H9 (cell line): ENCODE data around the gene RHBDF1. TPM values are rescaled to one million over a fixed set of nuclear protein-coding genes. Genes with fewer than 3 reads are reported as not detected.
A peak's percentile ranks its signal among the peaks of the same experiment; 100 is the strongest.

Experiments
- DNase-seq: peaks from one replicate; pipeline ENCODE4 v3.0.0-alpha.2; 2017
- H2AFZ ChIP-seq: one replicate; pipeline ENCODE4 v1.6.1; 2013; ENCODE audit warnings: mild to moderate bottlenecking, low read length, control low read depth, moderate library complexity
- H2AK5ac ChIP-seq: 2 replicates; pipeline ENCODE4 v1.6.1; 2013; ENCODE audit warnings: low read length, control low read depth, mixed read lengths; ENCODE audit not compliant: insufficient read length
- H2BK120ac ChIP-seq: one replicate; pipeline ENCODE4 v1.6.1; 2013; ENCODE audit warnings: low read depth, mild to moderate bottlenecking, low read length, control low read depth, inconsistent platforms; ENCODE audit not compliant: poor library complexity, severe bottlenecking
- H2BK12ac ChIP-seq: 2 replicates; pipeline ENCODE4 v1.6.1; 2013; ENCODE audit warnings: low read length, control low read depth, mixed read lengths, low read depth; ENCODE audit not compliant: insufficient read length
- H2BK15ac ChIP-seq: 2 replicates; pipeline ENCODE4 v1.6.1; 2013; ENCODE audit warnings: low read depth, low read length, control low read depth
- H2BK20ac ChIP-seq: one replicate; pipeline ENCODE4 v1.6.1; 2013; ENCODE audit warnings: low read depth, mild to moderate bottlenecking, low read length, control low read depth, inconsistent platforms; ENCODE audit not compliant: poor library complexity, severe bottlenecking
- H2BK5ac ChIP-seq: 2 replicates; pipeline ENCODE4 v1.6.1; 2013; ENCODE audit warnings: low read length, control low read depth, mixed read lengths; ENCODE audit not compliant: insufficient read length
- H3K14ac ChIP-seq: 2 replicates; pipeline ENCODE4 v1.6.1; 2013; ENCODE audit warnings: low read length, control low read depth; ENCODE audit not compliant: insufficient read depth
- H3K18ac ChIP-seq: 2 replicates; pipeline ENCODE4 v1.6.1; 2013; ENCODE audit warnings: low read depth, mild to moderate bottlenecking, mixed read lengths, low read length, control low read depth; ENCODE audit not compliant: insufficient read length
- H3K23ac ChIP-seq: 2 replicates; pipeline ENCODE4 v1.6.1; 2013; ENCODE audit warnings: low read length, control low read depth, mixed read lengths, low read depth; ENCODE audit not compliant: insufficient read length
- H3K23me2 ChIP-seq: 2 replicates; pipeline ENCODE4 v1.6.1; 2013; ENCODE audit warnings: low read depth, mild to moderate bottlenecking, mixed read lengths, low read length, control low read depth; ENCODE audit not compliant: insufficient read length, poor library complexity, severe bottlenecking
- H3K27ac ChIP-seq: 2 replicates; pipeline ENCODE4 v1.5.1; 2013; ENCODE audit warnings: low read length, control low read depth, mixed read lengths, low read depth; ENCODE audit not compliant: insufficient read length
- H3K27me3 ChIP-seq: 2 replicates; pipeline ENCODE4 v1.6.1; 2013; ENCODE audit warnings: low read length, control low read depth, inconsistent platforms; ENCODE audit not compliant: insufficient read depth
- H3K4ac ChIP-seq: 2 replicates; pipeline ENCODE4 v1.6.1; 2013; ENCODE audit warnings: low read depth, mild to moderate bottlenecking, control low read depth, inconsistent platforms, low read length, moderate library complexity
- H3K4me1 ChIP-seq: 2 replicates; pipeline ENCODE4 v1.6.1; 2013; ENCODE audit warnings: low read length, control low read depth, inconsistent platforms; ENCODE audit not compliant: insufficient read depth
- H3K4me2 ChIP-seq: 2 replicates; pipeline ENCODE4 v1.6.1; 2013; ENCODE audit warnings: low read length, control low read depth, mixed read lengths; ENCODE audit not compliant: insufficient read length, insufficient read depth
- H3K56ac ChIP-seq: 2 replicates; pipeline ENCODE4 v1.6.1; 2013; ENCODE audit warnings: low read depth, mild to moderate bottlenecking, mixed read lengths, low read length, control low read depth; ENCODE audit not compliant: insufficient read length
- H3K79me1 ChIP-seq: 2 replicates; pipeline ENCODE4 v1.6.1; 2013; ENCODE audit warnings: low read depth, mild to moderate bottlenecking, moderate library complexity, low read length, control low read depth, inconsistent platforms; ENCODE audit not compliant: insufficient read depth, poor library complexity, severe bottlenecking
- H3K79me2 ChIP-seq: 2 replicates; pipeline ENCODE4 v1.6.1; 2013; ENCODE audit warnings: low read length, control low read depth, inconsistent platforms; ENCODE audit not compliant: insufficient read depth
- H3K9ac ChIP-seq: 2 replicates; pipeline ENCODE4 v1.6.1; 2013; ENCODE audit warnings: low read length, control low read depth, mixed read lengths; ENCODE audit not compliant: insufficient read length; ENCODE audit errors: extremely low read depth
- H3K9me3 ChIP-seq: one replicate; pipeline ENCODE4 v1.6.1; 2013; ENCODE audit warnings: low read depth, low read length, inconsistent platforms; ENCODE audit not compliant: control insufficient read depth
- H3T11ph ChIP-seq: one replicate; pipeline ENCODE4 v1.6.1; 2013; ENCODE audit warnings: mild to moderate bottlenecking, low read length, control low read depth, inconsistent platforms
- H4K20me1 ChIP-seq: one replicate; pipeline ENCODE4 v1.6.1; 2013; ENCODE audit not compliant: control insufficient read depth, insufficient read length, insufficient read depth
- H4K5ac ChIP-seq: 2 replicates; pipeline ENCODE4 v1.6.1; 2013; ENCODE audit warnings: low read depth, mild to moderate bottlenecking, mixed read lengths, low read length, control low read depth; ENCODE audit not compliant: insufficient read length
- H4K8ac ChIP-seq: replicated peaks from 2 replicates; pipeline ENCODE4 v1.6.1; 2013; ENCODE audit warnings: low read length, control low read depth, mixed read lengths, low read depth; ENCODE audit not compliant: insufficient read length
- H4K91ac ChIP-seq: 2 replicates; pipeline ENCODE4 v1.6.1; 2013; ENCODE audit warnings: low read depth, mild to moderate bottlenecking, moderate library complexity, mixed read lengths, low read length, control low read depth; ENCODE audit not compliant: insufficient read length
- H3K27ac Mint-ChIP-seq, 3 experiments: 2 replicates in 2 of 3; 3 replicates in 1 of 3; pipeline ENCODE4 v1.8.0; 2020 to 2021; ENCODE audit warnings: mixed read lengths in 3 of 3, mild to moderate bottlenecking in 1 of 3, moderate library complexity in 1 of 3
- H3K27me3 Mint-ChIP-seq: 2 replicates; pipeline ENCODE4 v1.8.0; 2021; ENCODE audit warnings: low read depth, mild to moderate bottlenecking, moderate library complexity, mixed read lengths
- H3K36me3 Mint-ChIP-seq, 3 experiments: 2 replicates in 2 of 3; 3 replicates in 1 of 3; pipeline ENCODE4 v1.8.0; 2020 to 2021; ENCODE audit warnings: low read depth in 3 of 3, mixed read lengths in 3 of 3; ENCODE audit not compliant: insufficient read depth in 1 of 3
- H3K4me1 Mint-ChIP-seq, 2 experiments: 2 replicates each; pipeline ENCODE4 v1.8.0; 2020; ENCODE audit warnings: mixed read lengths in 2 of 2
- H3K4me3 Mint-ChIP-seq, 2 experiments: 2 replicates in 1 of 2; 3 replicates in 1 of 2; pipeline ENCODE4 v1.8.0; 2020 to 2021; ENCODE audit warnings: mild to moderate bottlenecking in 2 of 2, mixed read lengths in 2 of 2, moderate library complexity in 1 of 2
- H3K9me3 Mint-ChIP-seq, 2 experiments: 2 replicates in 1 of 2; 3 replicates in 1 of 2; pipeline ENCODE4 v1.8.0; 2020; ENCODE audit warnings: mild to moderate bottlenecking in 2 of 2, mixed read lengths in 2 of 2, moderate library complexity in 1 of 2
- CTCF ChIP-seq: fragments of 200-600 bp; sonication (generic); conservative IDR thresholded peaks from 3 replicates; pipeline ENCODE4 v1.8.0; 2021; ENCODE audit warnings: antibody characterized with exemption, mild to moderate bottlenecking
- WGBS: extraction: QIAGEN DNeasy Blood & Tissue Kit; methylation state at CpG from one replicate; pipeline ENCODE4 v1.1.7; 2013; ENCODE audit warnings: missing lambda C conversion rate, low lambda C conversion rate, mixed read lengths; ENCODE audit not compliant: insufficient read length; ENCODE audit errors: extremely low coverage; 5-methylcytosine and 5-hydroxymethylcytosine counted together
- total RNA-seq: library from RNA; stranded (reverse); gene quantifications from 2 replicates; pipeline ENCODE4 v1.2.1, GENCODE V29; 2021

RHBDF1 gene
- total RNA-seq, 1 experiment from 2014 or later, result 34.6 TPM

- Histone ChIP-seq H3K9ac (no peak overlapping the region), H3K56ac (no peak overlapping the region), H3K18ac (no peak overlapping the region), H4K8ac (no peak overlapping the region), H4K91ac (no peak overlapping the region), H4K5ac (no peak overlapping the region), H3K4ac (no peak overlapping the region), H4K20me1 (no peaks in the 10 kb centered on the region), H3K27ac (no peak overlapping the region), H2BK120ac (no peak overlapping the region), H2AK5ac (no peak overlapping the region), H3K79me1 (no peaks in the 10 kb centered on the region), H2AFZ (no peak overlapping the region), H3K4me2 (no peak overlapping the region), H3K79me2 (no peaks in the 10 kb centered on the region), H2BK5ac (no peak overlapping the region), H2BK12ac (no peak overlapping the region), H3K27me3 (no peaks in the 10 kb centered on the region), H2BK20ac (no peak overlapping the region), H3K4me1 (no peaks in the 10 kb centered on the region), H3K14ac (no peak overlapping the region), H3K9me3 (no peaks in the 10 kb centered on the region), H3T11ph (no peak overlapping the region), H3K23ac (no peak overlapping the region), H2BK15ac (no peak overlapping the region), H3K23me2 (no peaks in the 10 kb centered on the region)
- WGBS, result no CpG with 5 or more reads among the region's 8 CpGs
- TF ChIP-seq CTCF, result no peak
- Mint-ChIP-seq H3K4me1 (no peaks in the 10 kb centered on the region), H3K36me3 (peaks cover 0 to 20% (median 2%) of the 10 kb centered on the region in 3 experiments; a peak in 2 of 7 replicates), H3K4me3 (no peak overlapping the region), H3K27me3 (no peaks in the 10 kb centered on the region), H3K27ac (peak overlapping the region in 2 of 3 experiments; percentile 22 to 28; a peak in 1 of 7 replicates), H3K9me3 (no peaks in the 10 kb centered on the region; a peak in 1 of 5 replicates)
- no peak for DNase-seq
These were observed 25.4 kb upstream of the RHBDF1 start for GRCh38 chr16:97822-98221.
